Thyroid gland (tissue), 4 donors: ENCODE measurements around the gene DBT.

Experiments used
- POLR2A ChIP-seq, 2 donors: fragments of 450-650 bp; IDR thresholded peaks; one replicate each; pipeline ENCODE4 v1.6.1; 2017; ENCODE audit warnings: antibody characterized with exemption in 2 of 2, mild to moderate bottlenecking in 2 of 2, moderate library complexity in 1 of 2
- TF ChIP-seq, protein P1 (sequence below), 6 experiments: fragments of 200-600 bp in 3 of 6; fragments of 450-650 bp in 3 of 6; sonication (generic) in 3 of 6; IDR thresholded peaks; one replicate each; pipeline ENCODE4 v1.5.1; 2016 to 2019; ENCODE audit warnings: antibody characterized with exemption in 6 of 6, mild to moderate bottlenecking in 2 of 6, inconsistent platforms in 1 of 6, moderate library complexity in 1 of 6

DNA sequence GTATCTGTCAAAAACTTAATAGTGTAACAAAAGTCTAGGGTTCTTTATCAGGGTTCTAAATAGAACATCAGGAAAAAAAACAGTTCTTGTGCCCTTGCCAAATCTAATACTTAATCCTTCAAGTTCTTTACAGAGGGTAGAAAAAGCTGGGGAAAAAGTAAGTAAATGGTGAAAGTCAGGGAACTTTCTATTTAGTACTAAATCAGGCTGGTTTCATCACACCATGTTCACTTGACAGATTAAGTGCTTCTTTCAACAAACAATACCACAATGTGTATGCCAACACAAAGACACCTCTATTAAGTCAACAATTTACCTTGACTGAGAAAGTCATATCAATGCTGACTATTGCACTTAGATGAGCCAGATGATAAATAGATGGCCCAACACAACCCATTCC is 9.7 kb downstream of the DBT start:
- TF ChIP-seq, protein P1, sequence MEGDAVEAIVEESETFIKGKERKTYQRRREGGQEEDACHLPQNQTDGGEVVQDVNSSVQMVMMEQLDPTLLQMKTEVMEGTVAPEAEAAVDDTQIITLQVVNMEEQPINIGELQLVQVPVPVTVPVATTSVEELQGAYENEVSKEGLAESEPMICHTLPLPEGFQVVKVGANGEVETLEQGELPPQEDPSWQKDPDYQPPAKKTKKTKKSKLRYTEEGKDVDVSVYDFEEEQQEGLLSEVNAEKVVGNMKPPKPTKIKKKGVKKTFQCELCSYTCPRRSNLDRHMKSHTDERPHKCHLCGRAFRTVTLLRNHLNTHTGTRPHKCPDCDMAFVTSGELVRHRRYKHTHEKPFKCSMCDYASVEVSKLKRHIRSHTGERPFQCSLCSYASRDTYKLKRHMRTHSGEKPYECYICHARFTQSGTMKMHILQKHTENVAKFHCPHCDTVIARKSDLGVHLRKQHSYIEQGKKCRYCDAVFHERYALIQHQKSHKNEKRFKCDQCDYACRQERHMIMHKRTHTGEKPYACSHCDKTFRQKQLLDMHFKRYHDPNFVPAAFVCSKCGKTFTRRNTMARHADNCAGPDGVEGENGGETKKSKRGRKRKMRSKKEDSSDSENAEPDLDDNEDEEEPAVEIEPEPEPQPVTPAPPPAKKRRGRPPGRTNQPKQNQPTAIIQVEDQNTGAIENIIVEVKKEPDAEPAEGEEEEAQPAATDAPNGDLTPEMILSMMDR (IDR thresholded peaks at IDR 0.05): no peak
- TF ChIP-seq POLR2A (IDR thresholded peaks at IDR 0.05): no peak
